ENCODE measurements around the gene ZNF669. TPM values are rescaled to one million over a fixed set of nuclear protein-coding genes. Genes with fewer than 3 reads are reported as not detected.

The ZNF669 gene
- total and polyA plus RNA-seq, 8 donors, result 6.9 to 12.3 (median 10.4) TPM

- Histone ChIP-seq H3K36me3 (no peaks in the 10 kb centered on the region), H3K27ac (no peak overlapping the region), H3K9me3 (peaks cover 0 to 11% of the 10 kb centered on the region in 2 donors), H3K4me3 (no peak overlapping the region), H3K4me1 (no peaks in the 10 kb centered on the region), H3K27me3 (no peaks in the 10 kb centered on the region)
- DNase-seq, result no peak
- TF ChIP-seq CTCF (IDR thresholded peaks at IDR 0.05), result no peak
- no peak for ATAC-seq
- intact Hi-C loops (cut with DNase I), result no loop called here
Observed at GRCh38 chr1:247089616-247090375, 14.4 kb downstream of the ZNF669 start.

- Histone ChIP-seq H3K36me3 (no peaks in the 10 kb centered on the region), H3K9me3 (peaks cover 0 to 4% of the 10 kb centered on the region in 2 donors), H3K27ac (no peak overlapping the region), H3K4me3 (no peak overlapping the region), H3K4me1 (no peaks in the 10 kb centered on the region), H3K27me3 (no peaks in the 10 kb centered on the region)
- no peak for TF ChIP-seq CTCF (IDR thresholded peaks at IDR 0.05)
- intact Hi-C loops (cut with DNase I), result no loop called here
- DNase-seq (no peak), ATAC-seq (no peak)
Observed at GRCh38 chr1:247088967-247089366, 15.2 kb downstream of the ZNF669 start.

- no peaks in the 10 kb centered on the region for H3K27me3 ChIP-seq
- no peak for ATAC-seq
Observed at GRCh38 chr1:247087256-247087655, 16.9 kb downstream of the ZNF669 start.

GRCh38 chr1:247085310-247085709 lies 18.8 kb downstream of the ZNF669 start:
- intact Hi-C loops (cut with DNase I), result no loop called here
- no peaks in the 10 kb centered on the region for H3K9me3 ChIP-seq
- ATAC-seq (no peak), DNase-seq (peak in 1 of 4 donors; percentile 54)
- no peaks in the 10 kb centered on the region for H3K27me3 ChIP-seq
- H3K27ac ChIP-seq, result no peak overlapping the region
- no peaks in the 10 kb centered on the region for H3K4me1 ChIP-seq
- TF ChIP-seq CTCF (IDR thresholded peaks at IDR 0.05), result no peak
- no peak overlapping the region for H3K4me3 ChIP-seq
- no peaks in the 10 kb centered on the region for H3K36me3 ChIP-seq

More at GRCh38 chr1:247087256-247087655, 16.9 kb downstream of the ZNF669 start:
- Histone ChIP-seq H3K27ac (no peak overlapping the region), H3K4me1 (no peaks in the 10 kb centered on the region), H3K36me3 (no peaks in the 10 kb centered on the region), H3K4me3 (no peak overlapping the region), H3K9me3 (no peaks in the 10 kb centered on the region)
- no peak for DNase-seq
- TF ChIP-seq CTCF (IDR thresholded peaks at IDR 0.05), result no peak
- intact Hi-C loops (cut with DNase I), result no loop called here

- Histone ChIP-seq H3K27me3 (no peaks in the 10 kb centered on the region), H3K4me1 (peaks cover under 1 to 2% of the 10 kb centered on the region in 2 donors), H3K4me3 (no peak overlapping the region), H3K36me3 (no peaks in the 10 kb centered on the region), H3K9me3 (no peaks in the 10 kb centered on the region), H3K27ac (no peak overlapping the region)
- no peak for TF ChIP-seq CTCF (IDR thresholded peaks at IDR 0.05)
- ATAC-seq, result no peak
- intact Hi-C loops (cut with DNase I), result no loop called here
- DNase-seq, result no peak
Observed at GRCh38 chr1:247084771-247085170, 19.4 kb downstream of the ZNF669 start.
